ENCODE measurements around the gene ZBTB25. TPM values are rescaled to one million over a fixed set of nuclear protein-coding genes. Genes with fewer than 3 reads are reported as not detected.
A peak's percentile ranks its signal among the peaks of the same experiment; 100 is the strongest.

The ZBTB25 gene
- total and polyA plus RNA-seq, 2 donors from 2014 or later, result 4.3 to 17.8 TPM

GRCh38 chr14:64438181-64438841 is 65.3 kb downstream of the ZBTB25 start:
- peak; percentile 11 for FAIRE-seq
- H3K27ac ChIP-seq (ENCODE audit: low read depth in 2 of 2, low read length in 2 of 2), result peak overlapping the region; percentile 60 to 63
- intact Hi-C loops (cut with DNase I), result no loop called here

GRCh38 chr14:64434528-64434927 is 69.1 kb downstream of the ZBTB25 start:
- DNase-seq, result no peak
- FAIRE-seq, result no peak
- Histone ChIP-seq H3K27me3 (ENCODE audit: control insufficient read depth, insufficient read depth, low read length) (no peaks in the 10 kb centered on the region), H3K4me3 (ENCODE audit: low read length in 3 of 3) (no peak overlapping the region), H3K4me1 (ENCODE audit: control insufficient read depth in 2 of 3, insufficient read depth in 2 of 3, low read depth in 1 of 3, low read length in 3 of 3) (peaks cover 0 to 21% (median 0%) of the 10 kb centered on the region in 3 donors), H3K9ac (ENCODE audit: low read length in 3 of 3) (no peak overlapping the region), H3K9me3 (ENCODE audit: control insufficient read depth in 2 of 3, insufficient read depth in 1 of 3, low read length in 3 of 3) (no peaks in the 10 kb centered on the region), H3K36me3 (ENCODE audit: control insufficient read depth in 2 of 3, insufficient read depth in 3 of 3, low read length in 3 of 3) (peaks cover 0 to 23% (median 7%) of the 10 kb centered on the region in 3 donors), H3K27ac (ENCODE audit: low read depth in 2 of 2, low read length in 2 of 2) (no peak overlapping the region)
- intact Hi-C loops (cut with DNase I), result no loop called here
- no peak for TF ChIP-seq CTCF (IDR thresholded peaks at IDR 0.05; ENCODE audit: borderline replicate concordance, extremely low read depth, insufficient read depth)

More at GRCh38 chr14:64438181-64438841, 65.3 kb downstream of the ZBTB25 start:
- peaks cover 0 to 21% (median 2%) of the 10 kb centered on the region in 3 donors for H3K4me1 ChIP-seq (ENCODE audit: control insufficient read depth in 2 of 3, insufficient read depth in 2 of 3, low read depth in 1 of 3, low read length in 3 of 3)
- no peaks in the 10 kb centered on the region for H3K27me3 ChIP-seq (ENCODE audit: control insufficient read depth, insufficient read depth, low read length)
- H3K9me3 ChIP-seq (ENCODE audit: control insufficient read depth in 2 of 3, insufficient read depth in 1 of 3, low read length in 3 of 3), result no peaks in the 10 kb centered on the region
- H3K9ac ChIP-seq (ENCODE audit: low read length in 3 of 3), result no peak overlapping the region
- TF ChIP-seq CTCF (IDR thresholded peaks at IDR 0.05; ENCODE audit: borderline replicate concordance, extremely low read depth, insufficient read depth), result no peak
- DNase-seq, result peak in 2 of 5 donors; percentile 67
- no peak overlapping the region for H3K4me3 ChIP-seq (ENCODE audit: low read length in 3 of 3)
- H3K36me3 ChIP-seq (ENCODE audit: control insufficient read depth in 2 of 3, insufficient read depth in 3 of 3, low read length in 3 of 3), result peaks cover 3 to 16% (median 6%) of the 10 kb centered on the region in 3 donors

GRCh38 chr14:64423987-64424386 is 79.7 kb downstream of the ZBTB25 start:
- no peak overlapping the region for H3K4me3 ChIP-seq (ENCODE audit: low read length in 3 of 3)
- intact Hi-C loops (cut with DNase I), result no loop called here
- no peak overlapping the region for H3K9ac ChIP-seq (ENCODE audit: low read length in 3 of 3)
- H3K36me3 ChIP-seq (ENCODE audit: control insufficient read depth in 2 of 3, insufficient read depth in 3 of 3, low read length in 3 of 3), result peaks cover 7 to 38% (median 33%) of the 10 kb centered on the region in 3 donors
- TF ChIP-seq CTCF (IDR thresholded peaks at IDR 0.05; ENCODE audit: borderline replicate concordance, extremely low read depth, insufficient read depth), result no peak
- H3K9me3 ChIP-seq (ENCODE audit: control insufficient read depth in 2 of 3, insufficient read depth in 1 of 3, low read length in 3 of 3), result no peaks in the 10 kb centered on the region
- H3K27ac ChIP-seq (ENCODE audit: low read depth in 2 of 2, low read length in 2 of 2), result no peak overlapping the region
- H3K4me1 ChIP-seq (ENCODE audit: control insufficient read depth in 2 of 3, insufficient read depth in 2 of 3, low read depth in 1 of 3, low read length in 3 of 3), result no peaks in the 10 kb centered on the region
- FAIRE-seq (no peak), DNase-seq (no peak)
- no peaks in the 10 kb centered on the region for H3K27me3 ChIP-seq (ENCODE audit: control insufficient read depth, insufficient read depth, low read length)

Measured in kidney (tissue), 14 donors.